EH (cell line): Measurements from ENCODE around the gene ACOT12.
"Not testable (repeated sequence)": the region's sequence is repeated elsewhere in the genome, so short reads cannot be mapped to it uniquely, and the experiment has no call there.

Experiments used
- DNase-seq: peaks from one replicate; pipeline ENCODE4 v3.0.0-alpha.2; 2015; ENCODE audit warnings: low read depth

Gene ACOT12

GRCh38 chr5:81337803-81338202, 56.1 kb downstream of the ACOT12 start:
- DNase-seq: no peak

- DNase-seq: no peak
Measured at GRCh38 chr5:81336556-81336955, 57.4 kb downstream of the ACOT12 start.

GRCh38 chr5:81335946-81336345, 58.0 kb downstream of the ACOT12 start:
- DNase-seq: no peak

- no peak for DNase-seq
Measured at GRCh38 chr5:81334304-81335061, 59.5 kb downstream of the ACOT12 start.

GRCh38 chr5:81326554-81326953, 67.4 kb downstream of the ACOT12 start:
- DNase-seq: no peak

- no peak for DNase-seq
Measured at GRCh38 chr5:81317536-81317935, 76.4 kb downstream of the ACOT12 start.

- DNase-seq: no peak
Measured at GRCh38 chr5:81316571-81316970, 77.4 kb downstream of the ACOT12 start.

- DNase-seq: no peak
Measured at GRCh38 chr5:81315830-81316229, 78.1 kb downstream of the ACOT12 start.

GRCh38 chr5:81315336-81315735, 78.6 kb downstream of the ACOT12 start:
- peak; percentile 81 for DNase-seq

- peak; percentile 2 for DNase-seq
Measured at GRCh38 chr5:81314581-81314980, 79.4 kb downstream of the ACOT12 start.

- DNase-seq: peak; percentile 5
Measured at GRCh38 chr5:81313686-81314085, 80.2 kb downstream of the ACOT12 start.

GRCh38 chr5:81313278-81313677, 80.7 kb downstream of the ACOT12 start:
- DNase-seq: no peak

- DNase-seq: no peak
Measured at GRCh38 chr5:81310402-81311063, 83.4 kb downstream of the ACOT12 start.

- DNase-seq: no peak
Measured at GRCh38 chr5:81308836-81309235, 85.1 kb downstream of the ACOT12 start.

- DNase-seq: no peak
Measured at GRCh38 chr5:81305785-81306184, 88.1 kb downstream of the ACOT12 start.

- DNase-seq: peak; percentile 72
Measured at GRCh38 chr5:81303563-81303962, 90.4 kb downstream of the ACOT12 start.

- no peak for DNase-seq
Measured at GRCh38 chr5:81302596-81302995, 91.3 kb downstream of the ACOT12 start.

GRCh38 chr5:81301271-81302015, 92.5 kb downstream of the ACOT12 start, which contains the start of gene ZCCHC9:
ZCCHC9 (plus strand) TSS chr5:81301587; CDS start chr5:81304758, 3,171 bp downstream.
- DNase-seq: peak; percentile 96

GRCh38 chr5:81300921-81301270, 93.0 kb downstream of the ACOT12 start:
- no peak for DNase-seq

GRCh38 chr5:81297531-81297930, 96.4 kb downstream of the ACOT12 start:
- DNase-seq: no peak

GRCh38 chr5:81294021-81294420, 99.9 kb downstream of the ACOT12 start:
- not testable (repeated sequence) for DNase-seq

- no peak for DNase-seq
Measured at GRCh38 chr5:81292130-81292529, 101.8 kb downstream of the ACOT12 start.

- peak; percentile 19 for DNase-seq
Measured at GRCh38 chr5:81290146-81290545, 103.8 kb downstream of the ACOT12 start.
